ENCODE results near the gene MYH6.

DNA sequence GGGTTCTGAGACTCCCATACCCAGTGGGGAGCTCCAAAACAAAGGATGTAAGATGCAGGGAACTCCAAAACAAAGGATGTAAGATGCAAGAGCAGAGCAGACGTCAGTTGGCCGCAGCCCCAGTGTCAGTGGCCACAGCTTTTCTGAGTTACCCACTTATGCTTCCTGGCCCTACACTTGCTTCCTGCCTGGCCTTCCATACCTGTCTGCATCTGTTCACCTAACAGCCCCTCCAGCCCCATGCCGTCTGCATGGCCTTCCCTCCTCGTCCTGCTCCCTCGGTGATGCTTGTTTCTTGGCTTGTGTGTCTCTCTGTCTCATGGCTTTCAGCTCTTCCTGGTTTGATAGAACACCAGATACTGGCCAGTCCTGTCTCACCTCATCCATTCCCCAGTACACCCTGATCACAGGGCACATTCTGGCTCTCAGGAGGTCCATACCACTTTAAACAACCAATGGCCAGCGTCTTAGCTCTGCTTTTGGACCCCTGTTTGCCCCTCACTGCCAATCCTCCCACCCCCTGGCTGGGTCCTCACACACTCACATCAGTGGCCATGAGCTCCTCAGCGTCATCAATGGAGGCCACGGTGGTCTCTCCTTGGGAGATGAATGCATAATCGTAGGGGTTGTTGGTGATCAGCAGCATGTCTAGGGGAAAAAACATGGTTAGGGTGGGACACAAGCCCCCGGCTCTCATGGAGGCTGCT, 22.1 kb upstream of the MYH6 start:
- TF ChIP-seq POLR2AphosphoS5 (IDR thresholded peaks at IDR 0.05; ENCODE audit: borderline replicate concordance, low read depth, low read length), result no peak
- TF ChIP-seq EZH2 (IDR thresholded peaks at IDR 0.05), result no peak
- no peak for TF ChIP-seq FOXP2 (optimal IDR thresholded peaks at IDR 0.05; ENCODE audit: control extremely low read depth, extremely low read length, insufficient read depth)
